DND-41 (cell line): ENCODE data around the gene CD74.

Experiments
- ATAC-seq: fragments of 200-7000 bp; cut with Tn5 transposase; 3 replicates; pipeline ENCODE4 v1.9.1; 2021; ENCODE audit warnings: low read depth; ENCODE audit not compliant: insufficient read depth
- DNase-seq: peaks from one replicate; pipeline ENCODE4 v3.0.0-alpha.2; 2020
- H2AFZ ChIP-seq: 2 replicates; pipeline ENCODE4 v1.6.0; 2012; ENCODE audit warnings: low read depth, low read length
- H3K27ac ChIP-seq: 2 replicates; pipeline ENCODE4 v1.5.1; 2012; ENCODE audit warnings: low read length, inconsistent platforms
- H3K27me3 ChIP-seq: fragments of 200-600 bp; sonication (generic); 2 replicates; pipeline ENCODE4 v1.6.0; 2012; ENCODE audit warnings: low read length, mild to moderate bottlenecking, inconsistent platforms; ENCODE audit not compliant: insufficient read depth, poor library complexity
- H3K36me3 ChIP-seq: 2 replicates; pipeline ENCODE4 v1.5.1; 2012; ENCODE audit warnings: low read length, inconsistent platforms; ENCODE audit not compliant: insufficient read depth
- H3K4me1 ChIP-seq: 2 replicates; pipeline ENCODE4 v1.5.1; 2012; ENCODE audit warnings: mild to moderate bottlenecking, low read length; ENCODE audit not compliant: insufficient read depth
- H3K4me2 ChIP-seq: 2 replicates; pipeline ENCODE4 v1.6.0; 2012; ENCODE audit warnings: mild to moderate bottlenecking, moderate library complexity, low read length, inconsistent platforms; ENCODE audit not compliant: insufficient read depth
- H3K4me3 ChIP-seq, 2 experiments: fragments of 200-600 bp in 1 of 2; shearing (Covaris generic) in 1 of 2; 2 replicates each; pipeline ENCODE4 v1.5.1; 2012 to 2016; ENCODE audit warnings: inconsistent platforms in 2 of 2, low read length in 2 of 2, mild to moderate bottlenecking in 2 of 2, low read depth in 1 of 2, moderate library complexity in 1 of 2
- H3K79me2 ChIP-seq: 2 replicates; pipeline ENCODE4 v1.6.0; 2012; ENCODE audit warnings: low read length, inconsistent platforms; ENCODE audit not compliant: insufficient read depth
- H3K9ac ChIP-seq: 2 replicates; pipeline ENCODE4 v1.6.0; 2012; ENCODE audit warnings: low read depth, mild to moderate bottlenecking, inconsistent platforms, low read length, moderate library complexity
- H3K9me3 ChIP-seq: 2 replicates; pipeline ENCODE4 v1.5.1; 2012; ENCODE audit warnings: low read length, moderate library complexity, mild to moderate bottlenecking, inconsistent platforms; ENCODE audit not compliant: insufficient read depth, severe bottlenecking
- H4K20me1 ChIP-seq: 2 replicates; pipeline ENCODE4 v1.6.0; 2012; ENCODE audit warnings: low read length; ENCODE audit not compliant: insufficient read depth
- EZH2 ChIP-seq: IDR thresholded peaks from 3 replicates; pipeline ENCODE4 v1.6.1; 2012; ENCODE audit warnings: borderline replicate concordance, low read depth, mild to moderate bottlenecking, moderate library complexity, low read length, inconsistent platforms; ENCODE audit not compliant: severe bottlenecking
- TF ChIP-seq, protein P1 (sequence below): IDR thresholded peaks from 2 replicates; pipeline ENCODE4 v1.5.1; 2012; ENCODE audit warnings: borderline replicate concordance, low read length, moderate library complexity, mild to moderate bottlenecking; ENCODE audit not compliant: poor library complexity, severe bottlenecking; ENCODE audit errors: extremely low read depth

The CD74 gene

GRCh38 chr5:150440948-150441812 is 28.5 kb upstream of the CD74 start:
- Histone ChIP-seq H2AFZ (no peak overlapping the region), H3K36me3 (peaks cover 36% of the 10 kb centered on the region), H3K4me1 (peaks cover 6% of the 10 kb centered on the region), H3K27ac (no peak overlapping the region), H3K4me3 (no peak overlapping the region), H3K9ac (no peak overlapping the region), H3K79me2 (peaks cover 5% of the 10 kb centered on the region), H3K27me3 (no peaks in the 10 kb centered on the region), H3K4me2 (no peak overlapping the region), H4K20me1 (peaks cover 37% of the 10 kb centered on the region), H3K9me3 (no peaks in the 10 kb centered on the region)
- DNase-seq (no peak), ATAC-seq (0 out of 3 replicates have a peak, but pooled peaks have one; percentile 1)
- no peak for TF ChIP-seq EZH2
- TF ChIP-seq, protein P1, sequence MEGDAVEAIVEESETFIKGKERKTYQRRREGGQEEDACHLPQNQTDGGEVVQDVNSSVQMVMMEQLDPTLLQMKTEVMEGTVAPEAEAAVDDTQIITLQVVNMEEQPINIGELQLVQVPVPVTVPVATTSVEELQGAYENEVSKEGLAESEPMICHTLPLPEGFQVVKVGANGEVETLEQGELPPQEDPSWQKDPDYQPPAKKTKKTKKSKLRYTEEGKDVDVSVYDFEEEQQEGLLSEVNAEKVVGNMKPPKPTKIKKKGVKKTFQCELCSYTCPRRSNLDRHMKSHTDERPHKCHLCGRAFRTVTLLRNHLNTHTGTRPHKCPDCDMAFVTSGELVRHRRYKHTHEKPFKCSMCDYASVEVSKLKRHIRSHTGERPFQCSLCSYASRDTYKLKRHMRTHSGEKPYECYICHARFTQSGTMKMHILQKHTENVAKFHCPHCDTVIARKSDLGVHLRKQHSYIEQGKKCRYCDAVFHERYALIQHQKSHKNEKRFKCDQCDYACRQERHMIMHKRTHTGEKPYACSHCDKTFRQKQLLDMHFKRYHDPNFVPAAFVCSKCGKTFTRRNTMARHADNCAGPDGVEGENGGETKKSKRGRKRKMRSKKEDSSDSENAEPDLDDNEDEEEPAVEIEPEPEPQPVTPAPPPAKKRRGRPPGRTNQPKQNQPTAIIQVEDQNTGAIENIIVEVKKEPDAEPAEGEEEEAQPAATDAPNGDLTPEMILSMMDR, result no peak

DNA sequence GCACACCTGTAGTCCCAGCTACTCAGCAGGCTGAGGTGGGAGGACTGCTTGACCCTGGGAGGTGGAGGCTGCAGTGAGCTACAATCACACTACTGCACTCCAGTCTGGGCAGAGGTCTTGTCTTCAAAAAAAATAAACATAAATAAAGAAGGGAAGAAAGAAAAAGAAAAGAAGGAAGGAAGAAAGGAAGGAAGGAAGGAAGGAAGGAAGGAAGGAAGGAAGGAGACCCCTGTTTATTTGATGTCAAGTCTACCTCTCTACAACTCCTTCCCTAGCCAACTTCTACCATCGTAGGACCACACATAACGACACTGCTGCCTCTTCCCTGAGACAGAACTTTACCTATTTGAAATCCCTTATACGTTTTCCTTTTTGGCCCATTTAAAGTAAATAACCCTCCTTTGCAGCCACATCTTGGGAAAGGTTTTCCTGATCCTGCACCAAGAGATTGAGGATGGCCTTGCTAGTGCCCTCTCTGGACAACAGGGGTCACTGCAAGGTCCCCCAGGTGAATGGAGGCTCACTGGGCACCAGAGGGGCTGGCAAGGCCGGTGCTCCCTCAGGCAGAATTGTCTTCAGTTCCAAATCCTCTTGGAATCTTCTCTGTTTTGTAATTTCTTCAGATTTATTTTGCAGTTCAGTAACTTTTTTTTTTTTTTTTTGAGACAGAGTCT is 26.3 kb upstream of the CD74 start:
- no peak for ATAC-seq

DNA sequence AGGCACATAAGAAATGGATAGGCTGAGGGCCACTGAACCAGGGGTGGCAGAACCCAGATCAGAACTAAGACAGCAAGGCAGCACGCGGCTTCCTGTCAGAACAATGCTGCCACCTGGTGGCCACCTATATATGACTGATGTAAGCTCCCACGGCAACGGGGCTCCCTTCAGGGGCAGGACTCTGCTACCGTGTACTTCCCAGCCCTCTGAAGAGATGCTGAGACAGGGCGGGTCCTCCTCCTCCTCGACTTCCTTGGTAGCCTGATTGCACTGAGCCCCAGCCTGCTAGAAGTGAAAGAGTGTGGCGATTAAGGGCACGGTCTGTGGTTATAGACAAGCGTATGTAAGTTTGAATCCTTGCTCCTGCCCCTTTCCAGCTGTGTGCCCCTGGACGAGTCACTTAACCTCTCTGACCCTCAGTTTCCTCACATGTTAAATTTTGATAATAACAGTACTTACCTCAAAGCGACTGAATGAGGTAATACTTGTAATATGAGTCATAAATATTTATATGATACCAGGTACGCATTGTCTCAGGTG is 23.5 kb upstream of the CD74 start:
- Histone ChIP-seq H3K79me2 (no peaks in the 10 kb centered on the region), H4K20me1 (no peaks in the 10 kb centered on the region), H3K9me3 (no peaks in the 10 kb centered on the region), H3K27me3 (no peaks in the 10 kb centered on the region), H3K4me3 (no peak overlapping the region), H3K9ac (no peak overlapping the region), H2AFZ (peak overlapping the region; percentile 71), H3K4me2 (peak overlapping the region; percentile 29; the same call in 1 of the 2 replicates), H3K36me3 (no peaks in the 10 kb centered on the region), H3K4me1 (peaks cover 10% of the 10 kb centered on the region), H3K27ac (peak overlapping the region; percentile 10; the same call in 1 of the 2 replicates)
- TF ChIP-seq EZH2, result no peak
- TF ChIP-seq, protein P1, result peak; percentile 94
- peak; percentile 97 for ATAC-seq
- DNase-seq, result peak; percentile 89

More for the DNA sequence above, 26.3 kb upstream of the CD74 start:
- Histone ChIP-seq H3K9ac (no peak overlapping the region), H3K79me2 (no peaks in the 10 kb centered on the region), H2AFZ (no peak overlapping the region), H3K4me3 (no peak overlapping the region), H3K27ac (no peak overlapping the region), H3K4me1 (peaks cover 10% of the 10 kb centered on the region), H3K27me3 (no peaks in the 10 kb centered on the region), H4K20me1 (peaks cover 16% of the 10 kb centered on the region; the same call in 1 of the 2 replicates), H3K4me2 (no peak overlapping the region), H3K36me3 (peaks cover 14% of the 10 kb centered on the region), H3K9me3 (no peaks in the 10 kb centered on the region)
- DNase-seq, result no peak
- TF ChIP-seq, protein P1, result peak; percentile 60
- TF ChIP-seq EZH2, result no peak
